ENCODE data around the gene CLCN3. TPM values are rescaled to one million over a fixed set of nuclear protein-coding genes. Genes with fewer than 3 reads are reported as not detected.
A peak's percentile ranks its signal among the peaks of the same experiment; 100 is the strongest.

Gene CLCN3
- total RNA-seq, 3 donors from 2014 or later (not counting 1 experiment from before 2014, with no cell fraction given): 20.7 to 26.0 (median 21.0) TPM

DNA sequence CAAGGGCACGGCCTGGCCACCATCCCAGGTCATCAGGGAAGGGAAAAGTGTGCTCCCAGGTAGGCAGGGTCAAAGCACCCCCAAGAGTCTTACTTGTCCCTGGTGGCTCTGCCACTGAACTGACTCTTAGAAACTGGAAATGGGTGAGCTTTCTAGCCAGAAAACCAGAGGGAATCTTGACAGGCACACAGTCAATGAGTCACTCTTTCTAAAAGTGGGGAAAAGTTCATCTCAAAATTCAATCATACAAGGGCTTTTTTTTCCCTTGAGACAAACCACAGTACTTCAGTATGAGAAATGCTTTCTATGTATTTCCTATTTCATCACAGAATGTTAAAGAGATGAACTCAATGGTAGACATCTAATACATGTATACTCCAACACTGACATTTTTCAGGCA lies 124.9 kb downstream of the CLCN3 start:
- DNase-seq (no peak), ATAC-seq (no peak)
- no peaks in the 10 kb centered on the region for H3K27me3 Mint-ChIP-seq (ENCODE audit: low read depth in 2 of 2)
- H3K36me3 ChIP-seq (ENCODE audit: control insufficient read depth, insufficient read depth, low read length): peaks cover 23% of the 10 kb centered on the region
- WGBS (ENCODE audit: insufficient coverage): 95% methylated on average over 1 of the region's 1 CpG
- H3K9me3 ChIP-seq (ENCODE audit: control insufficient read depth, insufficient read depth, low read length): no peaks in the 10 kb centered on the region
- no peaks in the 10 kb centered on the region for H3K9me3 Mint-ChIP-seq
- no peak overlapping the region for H3K4me3 ChIP-seq (ENCODE audit: low read length)
- H3K27ac Mint-ChIP-seq: no peak overlapping the region
- H3K4me1 Mint-ChIP-seq: peaks cover 6 to 10% of the 10 kb centered on the region in 2 donors
- H3K4me1 ChIP-seq (ENCODE audit: control insufficient read depth, insufficient read depth, low read length): no peaks in the 10 kb centered on the region
- H3K4me3 Mint-ChIP-seq: no peak overlapping the region
- intact Hi-C loops (cut with micrococcal nuclease): no loop called here
- TF ChIP-seq, protein P1, sequence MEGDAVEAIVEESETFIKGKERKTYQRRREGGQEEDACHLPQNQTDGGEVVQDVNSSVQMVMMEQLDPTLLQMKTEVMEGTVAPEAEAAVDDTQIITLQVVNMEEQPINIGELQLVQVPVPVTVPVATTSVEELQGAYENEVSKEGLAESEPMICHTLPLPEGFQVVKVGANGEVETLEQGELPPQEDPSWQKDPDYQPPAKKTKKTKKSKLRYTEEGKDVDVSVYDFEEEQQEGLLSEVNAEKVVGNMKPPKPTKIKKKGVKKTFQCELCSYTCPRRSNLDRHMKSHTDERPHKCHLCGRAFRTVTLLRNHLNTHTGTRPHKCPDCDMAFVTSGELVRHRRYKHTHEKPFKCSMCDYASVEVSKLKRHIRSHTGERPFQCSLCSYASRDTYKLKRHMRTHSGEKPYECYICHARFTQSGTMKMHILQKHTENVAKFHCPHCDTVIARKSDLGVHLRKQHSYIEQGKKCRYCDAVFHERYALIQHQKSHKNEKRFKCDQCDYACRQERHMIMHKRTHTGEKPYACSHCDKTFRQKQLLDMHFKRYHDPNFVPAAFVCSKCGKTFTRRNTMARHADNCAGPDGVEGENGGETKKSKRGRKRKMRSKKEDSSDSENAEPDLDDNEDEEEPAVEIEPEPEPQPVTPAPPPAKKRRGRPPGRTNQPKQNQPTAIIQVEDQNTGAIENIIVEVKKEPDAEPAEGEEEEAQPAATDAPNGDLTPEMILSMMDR (IDR thresholded peaks at IDR 0.05): no peak
- peaks cover 8% of the 10 kb centered on the region for H3K36me3 Mint-ChIP-seq
- H3K27me3 ChIP-seq (ENCODE audit: control insufficient read depth, insufficient read depth, low read length): no peaks in the 10 kb centered on the region
- no peak overlapping the region for H3K27ac ChIP-seq (ENCODE audit: low read length)

DNA sequence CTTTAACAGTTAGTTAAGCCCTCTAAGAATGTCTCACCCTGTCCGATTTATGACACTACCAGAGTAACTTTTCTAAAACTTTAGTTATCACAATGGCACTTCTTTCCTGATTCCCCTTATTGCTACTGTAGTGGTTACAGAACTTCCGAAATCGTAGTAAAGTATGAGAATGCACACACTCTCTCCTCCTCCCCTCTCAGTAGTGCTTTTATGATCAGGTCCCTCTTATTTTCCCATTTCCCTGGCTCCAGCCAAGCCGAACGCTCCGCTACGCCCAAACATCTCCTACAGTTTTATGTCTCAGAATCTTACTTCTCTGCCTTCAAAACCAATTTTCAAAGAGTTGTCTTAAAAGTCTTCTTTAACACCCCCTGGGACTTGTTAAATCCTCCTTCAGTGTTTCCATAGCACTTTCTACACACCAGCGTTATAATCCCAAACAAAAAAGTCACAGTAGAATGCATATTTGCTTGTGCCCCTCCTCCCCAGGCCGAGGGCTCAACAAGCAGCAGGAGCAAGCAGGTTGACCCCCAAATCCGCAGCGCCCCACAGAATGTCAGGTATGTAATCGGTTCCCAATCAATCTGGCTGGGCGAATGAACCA lies 136.7 kb downstream of the CLCN3 start:
- Mint-ChIP-seq H3K4me3 (peak overlapping the region; percentile 87), H3K27ac (peak overlapping the region; percentile 17 to 81), H3K9me3 (no peaks in the 10 kb centered on the region), H3K27me3 (ENCODE audit: low read depth in 2 of 2) (no peaks in the 10 kb centered on the region), H3K4me1 (peaks cover 36 to 38% of the 10 kb centered on the region in 2 donors), H3K36me3 (no peaks in the 10 kb centered on the region)
- DNase-seq (peak in 1 of 2 donors; percentile 19), ATAC-seq (peak in 1 of 3 donors; percentile 2)
- no peaks in the 10 kb centered on the region for H3K9me3 ChIP-seq (ENCODE audit: control insufficient read depth, insufficient read depth, low read length)
- TF ChIP-seq, protein P1 (IDR thresholded peaks at IDR 0.05): no peak
- 4% methylated on average over 13 of the region's 13 CpGs for WGBS (ENCODE audit: insufficient coverage)
- H3K4me3 ChIP-seq (ENCODE audit: low read length): peak overlapping the region; percentile 91
- peaks cover 16% of the 10 kb centered on the region for H3K4me1 ChIP-seq (ENCODE audit: control insufficient read depth, insufficient read depth, low read length)
- H3K36me3 ChIP-seq (ENCODE audit: control insufficient read depth, insufficient read depth, low read length): peaks cover 5% of the 10 kb centered on the region
- H3K27me3 ChIP-seq (ENCODE audit: control insufficient read depth, insufficient read depth, low read length): no peaks in the 10 kb centered on the region
- intact Hi-C loops (cut with micrococcal nuclease): loop anchor here (2.0 to 10.0 kb wide), 2 partner anchors 144 to 742 kb away; partner anchors contain the start of genes CBR4 and NEK1
- H3K27ac ChIP-seq (ENCODE audit: low read length): peak overlapping the region; percentile 22

DNA sequence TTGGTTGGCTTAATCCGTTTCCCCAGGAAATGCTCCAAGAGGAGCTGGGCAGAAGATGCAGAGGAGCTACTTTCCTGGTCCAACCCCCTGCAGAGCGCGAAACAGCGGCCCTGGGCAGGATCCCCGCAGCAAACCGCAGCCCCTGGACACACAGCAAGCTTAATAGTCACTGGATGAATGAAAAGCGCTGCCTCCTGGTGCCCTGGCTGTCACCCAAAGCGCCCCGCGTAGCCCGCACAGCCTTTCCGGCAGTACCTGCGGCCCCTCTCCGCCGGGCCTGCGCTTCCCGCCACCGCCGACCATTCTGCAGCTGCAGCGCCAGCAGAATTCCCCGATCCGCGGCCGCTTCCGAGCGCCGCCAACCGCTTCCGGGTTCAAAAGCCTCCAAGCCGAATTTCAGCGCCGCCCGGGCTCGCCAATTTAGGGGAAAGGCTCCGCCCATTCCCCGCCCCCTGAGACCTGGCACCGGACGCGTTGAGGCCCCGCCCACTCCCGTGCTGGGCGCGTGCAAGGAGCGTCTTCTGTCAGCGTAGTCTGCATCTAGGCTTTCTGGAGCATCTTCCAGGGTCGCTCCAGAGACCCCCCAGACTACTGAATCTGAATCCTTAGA lies 137.3 kb downstream of the CLCN3 start, which contains the start of gene HPF1:
Gene HPF1 (minus strand): TSS at position 370 of the 610 bp plus-strand sequence. CDS start 67 bp downstream, at position 303.
- peaks cover 2% of the 10 kb centered on the region for H3K36me3 ChIP-seq (ENCODE audit: control insufficient read depth, insufficient read depth, low read length)
- H3K9me3 ChIP-seq (ENCODE audit: control insufficient read depth, insufficient read depth, low read length): no peaks in the 10 kb centered on the region
- peak within 1 kb of the TSS; percentile 17 to 81 for H3K27ac Mint-ChIP-seq
- peak within 1 kb of the TSS; percentile 91 for H3K4me3 ChIP-seq (ENCODE audit: low read length)
- TF ChIP-seq, protein P1 (IDR thresholded peaks at IDR 0.05): no peak
- H3K9me3 Mint-ChIP-seq: no peaks in the 10 kb centered on the region
- H3K4me1 ChIP-seq (ENCODE audit: control insufficient read depth, insufficient read depth, low read length): peaks cover 16% of the 10 kb centered on the region
- H3K36me3 Mint-ChIP-seq: no peaks in the 10 kb centered on the region
- WGBS (ENCODE audit: insufficient coverage): under 1% methylated on average over 46 of the region's 46 CpGs
- peak within 1 kb of the TSS; percentile 87 for H3K4me3 Mint-ChIP-seq
- DNase-seq (peak; percentile 92 to 98), ATAC-seq (peak; percentile 96)
- peak within 1 kb of the TSS; percentile 22 for H3K27ac ChIP-seq (ENCODE audit: low read length)
- no peaks in the 10 kb centered on the region for H3K27me3 Mint-ChIP-seq (ENCODE audit: low read depth in 2 of 2)
- peaks cover 36 to 38% of the 10 kb centered on the region in 2 donors for H3K4me1 Mint-ChIP-seq
- intact Hi-C loops (cut with micrococcal nuclease): loop anchor here (2.0 to 10.0 kb wide), 2 partner anchors 145 to 743 kb away; partner anchors contain the start of genes CBR4 and NEK1
- no peaks in the 10 kb centered on the region for H3K27me3 ChIP-seq (ENCODE audit: control insufficient read depth, insufficient read depth, low read length)
